ENCODE measurements around the gene OSBPL8.

GRCh38 chr12:76535170-76535569 lies 24.4 kb downstream of the OSBPL8 start:
- no peak for TF ChIP-seq CTCF (conservative IDR thresholded peaks at IDR 0.05 in 1 of 2, IDR thresholded peaks at IDR 0.05 in 1 of 2; ENCODE audit: extremely low read depth in 1 of 2, insufficient read depth in 1 of 2, low read depth in 1 of 2, low read length in 2 of 2)
- no peak for TF ChIP-seq EZH2 (IDR thresholded peaks at IDR 0.05; ENCODE audit: borderline replicate concordance, low read length)
